ENCODE measurements around the gene ZNF507.

DNA sequence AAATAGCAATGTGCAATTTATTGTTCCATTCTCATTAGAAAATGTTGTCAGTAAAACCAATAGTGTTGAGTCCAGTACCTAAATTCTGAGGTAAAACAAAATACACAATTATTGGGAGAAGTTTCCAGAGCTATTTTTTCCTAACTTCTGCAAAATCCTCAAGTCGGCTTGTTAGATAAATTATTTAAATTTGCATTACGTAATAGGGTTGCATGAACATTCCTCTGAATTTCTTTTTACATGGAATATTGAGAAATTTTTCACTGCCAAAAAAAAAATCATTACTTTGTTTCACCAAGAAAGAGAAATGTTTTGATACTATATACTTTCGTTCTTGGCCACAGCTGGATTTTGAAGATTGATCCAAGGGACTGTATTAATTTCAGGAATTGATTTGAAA lies 1.5 kb downstream of the ZNF507 start:
- TF ChIP-seq ISL1 (CRISPR knock-in tag; IDR thresholded peaks at IDR 0.05), result no peak
- TF ChIP-seq, protein P1, sequence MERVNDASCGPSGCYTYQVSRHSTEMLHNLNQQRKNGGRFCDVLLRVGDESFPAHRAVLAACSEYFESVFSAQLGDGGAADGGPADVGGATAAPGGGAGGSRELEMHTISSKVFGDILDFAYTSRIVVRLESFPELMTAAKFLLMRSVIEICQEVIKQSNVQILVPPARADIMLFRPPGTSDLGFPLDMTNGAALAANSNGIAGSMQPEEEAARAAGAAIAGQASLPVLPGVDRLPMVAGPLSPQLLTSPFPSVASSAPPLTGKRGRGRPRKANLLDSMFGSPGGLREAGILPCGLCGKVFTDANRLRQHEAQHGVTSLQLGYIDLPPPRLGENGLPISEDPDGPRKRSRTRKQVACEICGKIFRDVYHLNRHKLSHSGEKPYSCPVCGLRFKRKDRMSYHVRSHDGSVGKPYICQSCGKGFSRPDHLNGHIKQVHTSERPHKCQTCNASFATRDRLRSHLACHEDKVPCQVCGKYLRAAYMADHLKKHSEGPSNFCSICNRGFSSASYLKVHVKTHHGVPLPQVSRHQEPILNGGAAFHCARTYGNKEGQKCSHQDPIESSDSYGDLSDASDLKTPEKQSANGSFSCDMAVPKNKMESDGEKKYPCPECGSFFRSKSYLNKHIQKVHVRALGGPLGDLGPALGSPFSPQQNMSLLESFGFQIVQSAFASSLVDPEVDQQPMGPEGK (CRISPR knock-in tag; IDR thresholded peaks at IDR 0.05; ENCODE audit: borderline replicate concordance), result no peak
- TF ChIP-seq ZNF70 (CRISPR knock-in tag; IDR thresholded peaks at IDR 0.05), result no peak
- TF ChIP-seq, protein P2, sequence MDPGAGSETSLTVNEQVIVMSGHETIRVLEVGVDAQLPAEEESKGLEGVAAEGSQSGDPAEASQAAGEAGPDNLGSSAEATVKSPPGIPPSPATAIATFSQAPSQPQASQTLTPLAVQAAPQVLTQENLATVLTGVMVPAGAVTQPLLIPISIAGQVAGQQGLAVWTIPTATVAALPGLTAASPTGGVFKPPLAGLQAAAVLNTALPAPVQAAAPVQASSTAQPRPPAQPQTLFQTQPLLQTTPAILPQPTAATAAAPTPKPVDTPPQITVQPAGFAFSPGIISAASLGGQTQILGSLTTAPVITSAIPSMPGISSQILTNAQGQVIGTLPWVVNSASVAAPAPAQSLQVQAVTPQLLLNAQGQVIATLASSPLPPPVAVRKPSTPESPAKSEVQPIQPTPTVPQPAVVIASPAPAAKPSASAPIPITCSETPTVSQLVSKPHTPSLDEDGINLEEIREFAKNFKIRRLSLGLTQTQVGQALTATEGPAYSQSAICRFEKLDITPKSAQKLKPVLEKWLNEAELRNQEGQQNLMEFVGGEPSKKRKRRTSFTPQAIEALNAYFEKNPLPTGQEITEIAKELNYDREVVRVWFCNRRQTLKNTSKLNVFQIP (CRISPR knock-in tag; IDR thresholded peaks at IDR 0.05; ENCODE audit: borderline replicate concordance, low read depth), result no peak

All from SK-N-SH treated with all-trans-retinoic acid at 6 μM for 48 hours (cell line).